ENCODE data around the gene ITPRIP.

The ITPRIP gene

GRCh38 chr10:104304927-104305326 lies 33.3 kb downstream of the ITPRIP start:
- DNase-seq = no peak

- DNase-seq = no peak
These were observed 33.9 kb downstream of the ITPRIP start for GRCh38 chr10:104304356-104304745.

GRCh38 chr10:104303594-104304355 lies 34.5 kb downstream of the ITPRIP start:
- DNase-seq = no peak

GRCh38 chr10:104301907-104302690 lies 36.2 kb downstream of the ITPRIP start:
- DNase-seq = no peak

GRCh38 chr10:104300736-104301292 lies 37.5 kb downstream of the ITPRIP start:
- DNase-seq = peak; percentile 3

GRCh38 chr10:104300002-104300735 lies 38.1 kb downstream of the ITPRIP start:
- no peak for DNase-seq

GRCh38 chr10:104299031-104299904 lies 39.0 kb downstream of the ITPRIP start:
- no peak for DNase-seq

GRCh38 chr10:104297697-104298660 lies 40.3 kb downstream of the ITPRIP start:
- DNase-seq = no peak

- no peak for DNase-seq
These were observed 41.4 kb downstream of the ITPRIP start for GRCh38 chr10:104296687-104297436.

- DNase-seq = no peak
These were observed 44.4 kb downstream of the ITPRIP start for GRCh38 chr10:104293781-104294321.

GRCh38 chr10:104293011-104293410 lies 45.3 kb downstream of the ITPRIP start:
- DNase-seq = no peak

GRCh38 chr10:104291439-104291951 lies 46.8 kb downstream of the ITPRIP start:
- peak; percentile 46 for DNase-seq

GRCh38 chr10:104288355-104288754 lies 49.9 kb downstream of the ITPRIP start:
- DNase-seq = no peak

- no peak for DNase-seq
These were observed 51.3 kb downstream of the ITPRIP start for GRCh38 chr10:104286939-104287338.

GRCh38 chr10:104284846-104285245 lies 53.4 kb downstream of the ITPRIP start:
- no peak for DNase-seq

- no peak for DNase-seq
These were observed 56.6 kb downstream of the ITPRIP start for GRCh38 chr10:104281694-104282093.

GRCh38 chr10:104279550-104280259 lies 58.6 kb downstream of the ITPRIP start:
- DNase-seq = no peak

- no peak for DNase-seq
These were observed 60.5 kb downstream of the ITPRIP start for GRCh38 chr10:104277785-104278184.

GRCh38 chr10:104276192-104276591 lies 62.1 kb downstream of the ITPRIP start:
- DNase-seq = no peak
